HepG2 (cell line): Measurements from ENCODE around the gene CELF4. TPM values are rescaled to one million over a fixed set of nuclear protein-coding genes. Genes with fewer than 3 reads are reported as not detected.

ENCODE experiments used
- HMG20B ChIP-seq: conservative IDR thresholded peaks from 2 replicates; pipeline ENCODE4 v1.6.1; 2016; ENCODE audit warnings: missing genetic modification reagents, missing compliant biosample characterization
- KLF9 ChIP-seq: IDR thresholded peaks from 2 replicates; pipeline ENCODE4 v1.6.1; 2016; ENCODE audit warnings: low read depth
- MED1 ChIP-seq: sonication (generic); formaldehyde crosslinking; IDR thresholded peaks from 2 replicates; pipeline ENCODE4 v1.4.0; 2020; ENCODE audit warnings: missing genetic modification reagents
- PAX8 ChIP-seq: sonication (generic); formaldehyde crosslinking; IDR thresholded peaks from 2 replicates; pipeline ENCODE4 v1.8.0; 2022; ENCODE audit warnings: mild to moderate bottlenecking, missing genetic modification reagents, borderline replicate concordance
- PITX1 ChIP-seq: sonication (generic); formaldehyde crosslinking; IDR thresholded peaks from 2 replicates; pipeline ENCODE4 v1.5.1; 2020; ENCODE audit warnings: mild to moderate bottlenecking, missing genetic modification reagents
- POGZ ChIP-seq: sonication (generic); formaldehyde crosslinking; IDR thresholded peaks from 2 replicates; pipeline ENCODE4 v1.4.0; 2020; ENCODE audit warnings: mild to moderate bottlenecking, missing genetic modification reagents
- ZMYM2 ChIP-seq: sonication (generic); formaldehyde crosslinking; IDR thresholded peaks from 2 replicates; pipeline ENCODE4 v1.8.0; 2022; ENCODE audit warnings: mild to moderate bottlenecking, missing genetic modification reagents
- ZNF563 ChIP-seq: sonication (generic); formaldehyde crosslinking; IDR thresholded peaks from 2 replicates; pipeline ENCODE4 v1.8.0; 2022; ENCODE audit warnings: mild to moderate bottlenecking, moderate library complexity, missing genetic modification reagents
- ZNF598 ChIP-seq: sonication (generic); formaldehyde crosslinking; IDR thresholded peaks from 2 replicates; pipeline ENCODE4 v1.5.1; 2020; ENCODE audit warnings: mild to moderate bottlenecking, missing genetic modification reagents, borderline replicate concordance
- polyA plus RNA-seq, 8 experiments: library from polyadenylated mRNA; depleted of rRNA in 3 of 8; stranded (reverse) in 7 of 8; unstranded in 1 of 8; fragments of >200 nt; fragmentation: Illumina TruSeq in 4 of 8; extraction: Trizol in 4 of 8; gene quantifications; 2 replicates each; pipeline versions ENCODE4 v1.2.1 to v1.2.3, GENCODE V29; 2011 to 2016; ENCODE audit warnings: low read depth in 4 of 8, missing spikeins in 1 of 8, mixed read lengths in 1 of 8; ENCODE audit not compliant: insufficient read depth in 1 of 8
- total RNA-seq, 5 experiments: library from RNA; depleted of rRNA; stranded (reverse); fragments of >200 nt; fragmentation: Illumina TruSeq; extraction: Trizol; gene quantifications; 2 replicates each; pipeline ENCODE4 v1.2.3, GENCODE V29; 2016; ENCODE audit warnings: low read depth in 1 of 5
- TF ChIP-seq, protein P1 (sequence below): sonication (generic); formaldehyde crosslinking; IDR thresholded peaks from 2 replicates; pipeline ENCODE4 v1.4.0; 2020; ENCODE audit warnings: mild to moderate bottlenecking, missing genetic modification reagents
- TF ChIP-seq, protein P2 (sequence below): sonication (generic); formaldehyde crosslinking; IDR thresholded peaks from 2 replicates; pipeline ENCODE4 v1.4.0; 2020; ENCODE audit warnings: mild to moderate bottlenecking, missing genetic modification reagents
- TF ChIP-seq, protein P3 (sequence below): sonication (generic); formaldehyde crosslinking; IDR thresholded peaks from 2 replicates; pipeline ENCODE4 v1.5.1; 2020; ENCODE audit warnings: missing genetic modification reagents, mild to moderate bottlenecking, borderline replicate concordance
- TF ChIP-seq, protein P4 (sequence below): sonication (generic); formaldehyde crosslinking; IDR thresholded peaks from 2 replicates; pipeline ENCODE4 v1.8.0; 2022; ENCODE audit warnings: mild to moderate bottlenecking, missing genetic modification reagents, borderline replicate concordance
- TF ChIP-seq, protein P5 (sequence below): sonication (generic); formaldehyde crosslinking; IDR thresholded peaks from 2 replicates; pipeline ENCODE4 v1.4.0; 2020; ENCODE audit warnings: missing genetic modification reagents, borderline replicate concordance

CELF4 gene
- total and polyA plus RNA-seq, 2 of the 13 experiments (the other 11 are each of a cell fraction or from before 2014, with no cell fraction given) = not detected

DNA sequence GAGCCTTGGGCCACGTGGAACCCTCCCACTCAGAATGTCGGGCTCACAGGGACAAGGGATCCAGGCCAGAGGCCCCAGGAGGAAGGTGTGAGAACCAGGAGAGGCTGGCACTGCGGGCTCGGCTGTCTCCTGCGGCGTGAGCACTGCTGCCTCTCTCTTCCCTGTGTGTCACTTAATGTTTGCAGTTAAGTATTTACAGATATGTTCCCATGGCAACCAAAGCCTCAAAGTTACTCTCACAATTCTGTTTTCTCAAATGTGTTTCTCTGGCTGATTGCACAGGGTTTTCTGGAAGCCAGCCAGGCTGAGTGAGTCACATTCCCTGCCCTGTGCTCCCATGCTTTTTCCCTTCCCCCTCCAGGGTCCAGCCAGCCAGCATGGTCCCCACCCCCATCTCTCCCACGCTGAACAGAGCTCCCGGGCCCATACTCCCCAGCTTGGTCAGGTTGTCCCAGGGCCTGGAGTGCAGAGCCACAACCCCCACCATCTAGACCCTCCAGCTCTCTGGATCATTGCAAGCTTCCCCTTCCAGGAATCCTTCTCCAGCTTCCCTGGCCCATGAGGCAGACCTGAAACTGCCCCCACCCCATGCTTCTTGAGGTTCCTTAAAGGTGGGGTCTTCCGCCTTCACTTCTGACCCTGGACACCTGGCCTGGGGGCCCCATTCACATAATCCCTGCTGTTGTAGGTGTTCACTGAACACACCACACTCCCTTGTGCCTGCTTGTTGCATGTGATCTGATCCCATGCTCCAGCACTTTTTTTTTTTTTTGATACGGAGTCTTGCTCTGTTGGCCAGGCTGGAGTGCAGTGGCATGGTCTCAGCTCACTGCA lies 265.9 kb downstream of the CELF4 start (continued):
- 0 out of 2 replicates have a peak, but pooled peaks have one; percentile 20 for TF ChIP-seq MED1 (CRISPR knock-in tag)
- no peak for TF ChIP-seq HMG20B (CRISPR knock-in tag)
- peak; percentile 60; the same call in 1 of the 2 replicates for TF ChIP-seq ZNF598 (CRISPR knock-in tag)
- TF ChIP-seq, protein P1, sequence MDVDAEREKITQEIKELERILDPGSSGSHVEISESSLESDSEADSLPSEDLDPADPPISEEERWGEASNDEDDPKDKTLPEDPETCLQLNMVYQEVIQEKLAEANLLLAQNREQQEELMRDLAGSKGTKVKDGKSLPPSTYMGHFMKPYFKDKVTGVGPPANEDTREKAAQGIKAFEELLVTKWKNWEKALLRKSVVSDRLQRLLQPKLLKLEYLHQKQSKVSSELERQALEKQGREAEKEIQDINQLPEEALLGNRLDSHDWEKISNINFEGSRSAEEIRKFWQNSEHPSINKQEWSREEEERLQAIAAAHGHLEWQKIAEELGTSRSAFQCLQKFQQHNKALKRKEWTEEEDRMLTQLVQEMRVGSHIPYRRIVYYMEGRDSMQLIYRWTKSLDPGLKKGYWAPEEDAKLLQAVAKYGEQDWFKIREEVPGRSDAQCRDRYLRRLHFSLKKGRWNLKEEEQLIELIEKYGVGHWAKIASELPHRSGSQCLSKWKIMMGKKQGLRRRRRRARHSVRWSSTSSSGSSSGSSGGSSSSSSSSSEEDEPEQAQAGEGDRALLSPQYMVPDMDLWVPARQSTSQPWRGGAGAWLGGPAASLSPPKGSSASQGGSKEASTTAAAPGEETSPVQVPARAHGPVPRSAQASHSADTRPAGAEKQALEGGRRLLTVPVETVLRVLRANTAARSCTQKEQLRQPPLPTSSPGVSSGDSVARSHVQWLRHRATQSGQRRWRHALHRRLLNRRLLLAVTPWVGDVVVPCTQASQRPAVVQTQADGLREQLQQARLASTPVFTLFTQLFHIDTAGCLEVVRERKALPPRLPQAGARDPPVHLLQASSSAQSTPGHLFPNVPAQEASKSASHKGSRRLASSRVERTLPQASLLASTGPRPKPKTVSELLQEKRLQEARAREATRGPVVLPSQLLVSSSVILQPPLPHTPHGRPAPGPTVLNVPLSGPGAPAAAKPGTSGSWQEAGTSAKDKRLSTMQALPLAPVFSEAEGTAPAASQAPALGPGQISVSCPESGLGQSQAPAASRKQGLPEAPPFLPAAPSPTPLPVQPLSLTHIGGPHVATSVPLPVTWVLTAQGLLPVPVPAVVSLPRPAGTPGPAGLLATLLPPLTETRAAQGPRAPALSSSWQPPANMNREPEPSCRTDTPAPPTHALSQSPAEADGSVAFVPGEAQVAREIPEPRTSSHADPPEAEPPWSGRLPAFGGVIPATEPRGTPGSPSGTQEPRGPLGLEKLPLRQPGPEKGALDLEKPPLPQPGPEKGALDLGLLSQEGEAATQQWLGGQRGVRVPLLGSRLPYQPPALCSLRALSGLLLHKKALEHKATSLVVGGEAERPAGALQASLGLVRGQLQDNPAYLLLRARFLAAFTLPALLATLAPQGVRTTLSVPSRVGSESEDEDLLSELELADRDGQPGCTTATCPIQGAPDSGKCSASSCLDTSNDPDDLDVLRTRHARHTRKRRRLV (CRISPR knock-in tag) = no peak
- TF ChIP-seq POGZ (CRISPR knock-in tag) = peak; percentile 40; the same call in 1 of the 2 replicates
- TF ChIP-seq, protein P2, sequence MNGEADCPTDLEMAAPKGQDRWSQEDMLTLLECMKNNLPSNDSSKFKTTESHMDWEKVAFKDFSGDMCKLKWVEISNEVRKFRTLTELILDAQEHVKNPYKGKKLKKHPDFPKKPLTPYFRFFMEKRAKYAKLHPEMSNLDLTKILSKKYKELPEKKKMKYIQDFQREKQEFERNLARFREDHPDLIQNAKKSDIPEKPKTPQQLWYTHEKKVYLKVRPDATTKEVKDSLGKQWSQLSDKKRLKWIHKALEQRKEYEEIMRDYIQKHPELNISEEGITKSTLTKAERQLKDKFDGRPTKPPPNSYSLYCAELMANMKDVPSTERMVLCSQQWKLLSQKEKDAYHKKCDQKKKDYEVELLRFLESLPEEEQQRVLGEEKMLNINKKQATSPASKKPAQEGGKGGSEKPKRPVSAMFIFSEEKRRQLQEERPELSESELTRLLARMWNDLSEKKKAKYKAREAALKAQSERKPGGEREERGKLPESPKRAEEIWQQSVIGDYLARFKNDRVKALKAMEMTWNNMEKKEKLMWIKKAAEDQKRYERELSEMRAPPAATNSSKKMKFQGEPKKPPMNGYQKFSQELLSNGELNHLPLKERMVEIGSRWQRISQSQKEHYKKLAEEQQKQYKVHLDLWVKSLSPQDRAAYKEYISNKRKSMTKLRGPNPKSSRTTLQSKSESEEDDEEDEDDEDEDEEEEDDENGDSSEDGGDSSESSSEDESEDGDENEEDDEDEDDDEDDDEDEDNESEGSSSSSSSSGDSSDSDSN (CRISPR knock-in tag) = no peak
- TF ChIP-seq, protein P3, sequence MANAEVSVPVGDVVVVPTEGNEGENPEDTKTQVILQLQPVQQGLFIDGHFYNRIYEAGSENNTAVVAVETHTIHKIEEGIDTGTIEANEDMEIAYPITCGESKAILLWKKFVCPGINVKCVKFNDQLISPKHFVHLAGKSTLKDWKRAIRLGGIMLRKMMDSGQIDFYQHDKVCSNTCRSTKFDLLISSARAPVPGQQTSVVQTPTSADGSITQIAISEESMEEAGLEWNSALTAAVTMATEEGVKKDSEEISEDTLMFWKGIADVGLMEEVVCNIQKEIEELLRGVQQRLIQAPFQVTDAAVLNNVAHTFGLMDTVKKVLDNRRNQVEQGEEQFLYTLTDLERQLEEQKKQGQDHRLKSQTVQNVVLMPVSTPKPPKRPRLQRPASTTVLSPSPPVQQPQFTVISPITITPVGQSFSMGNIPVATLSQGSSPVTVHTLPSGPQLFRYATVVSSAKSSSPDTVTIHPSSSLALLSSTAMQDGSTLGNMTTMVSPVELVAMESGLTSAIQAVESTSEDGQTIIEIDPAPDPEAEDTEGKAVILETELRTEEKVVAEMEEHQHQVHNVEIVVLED (CRISPR knock-in tag) = no peak
- TF ChIP-seq KLF9 (CRISPR knock-in tag) = no peak
- TF ChIP-seq ZNF563 (CRISPR knock-in tag) = 0 out of 2 replicates have a peak, but pooled peaks have one; percentile 37
- no peak for TF ChIP-seq PITX1 (CRISPR knock-in tag)
- TF ChIP-seq PAX8 (CRISPR knock-in tag) = no peak
- TF ChIP-seq, protein P4, sequence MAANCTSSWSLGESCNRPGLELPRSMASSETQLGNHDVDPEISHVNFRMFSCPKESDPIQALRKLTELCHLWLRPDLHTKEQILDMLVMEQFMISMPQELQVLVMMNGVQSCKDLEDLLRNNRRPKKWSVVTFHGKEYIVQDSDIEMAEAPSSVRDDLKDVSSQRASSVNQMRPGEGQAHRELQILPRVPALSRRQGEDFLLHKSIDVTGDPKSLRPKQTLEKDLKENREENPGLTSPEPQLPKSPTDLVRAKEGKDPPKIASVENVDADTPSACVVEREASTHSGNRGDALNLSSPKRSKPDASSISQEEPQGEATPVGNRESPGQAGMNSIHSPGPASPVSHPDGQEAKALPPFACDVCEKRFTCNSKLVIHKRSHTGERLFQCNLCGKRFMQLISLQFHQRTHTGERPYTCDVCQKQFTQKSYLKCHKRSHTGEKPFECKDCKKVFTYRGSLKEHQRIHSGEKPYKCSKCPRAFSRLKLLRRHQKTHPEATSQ (CRISPR knock-in tag) = no peak
- TF ChIP-seq, protein P5, sequence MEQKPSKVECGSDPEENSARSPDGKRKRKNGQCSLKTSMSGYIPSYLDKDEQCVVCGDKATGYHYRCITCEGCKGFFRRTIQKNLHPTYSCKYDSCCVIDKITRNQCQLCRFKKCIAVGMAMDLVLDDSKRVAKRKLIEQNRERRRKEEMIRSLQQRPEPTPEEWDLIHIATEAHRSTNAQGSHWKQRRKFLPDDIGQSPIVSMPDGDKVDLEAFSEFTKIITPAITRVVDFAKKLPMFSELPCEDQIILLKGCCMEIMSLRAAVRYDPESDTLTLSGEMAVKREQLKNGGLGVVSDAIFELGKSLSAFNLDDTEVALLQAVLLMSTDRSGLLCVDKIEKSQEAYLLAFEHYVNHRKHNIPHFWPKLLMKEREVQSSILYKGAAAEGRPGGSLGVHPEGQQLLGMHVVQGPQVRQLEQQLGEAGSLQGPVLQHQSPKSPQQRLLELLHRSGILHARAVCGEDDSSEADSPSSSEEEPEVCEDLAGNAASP = no peak
- TF ChIP-seq ZMYM2 (CRISPR knock-in tag) = no peak
